ELR (cell line): ENCODE results near the gene ZFYVE28.
A peak's percentile ranks its signal among the peaks of the same experiment; 100 is the strongest.

Experiments used
- DNase-seq: peaks from one replicate; pipeline ENCODE4 v3.0.0-alpha.2; 2015; ENCODE audit warnings: low read depth

Gene ZFYVE28

DNA sequence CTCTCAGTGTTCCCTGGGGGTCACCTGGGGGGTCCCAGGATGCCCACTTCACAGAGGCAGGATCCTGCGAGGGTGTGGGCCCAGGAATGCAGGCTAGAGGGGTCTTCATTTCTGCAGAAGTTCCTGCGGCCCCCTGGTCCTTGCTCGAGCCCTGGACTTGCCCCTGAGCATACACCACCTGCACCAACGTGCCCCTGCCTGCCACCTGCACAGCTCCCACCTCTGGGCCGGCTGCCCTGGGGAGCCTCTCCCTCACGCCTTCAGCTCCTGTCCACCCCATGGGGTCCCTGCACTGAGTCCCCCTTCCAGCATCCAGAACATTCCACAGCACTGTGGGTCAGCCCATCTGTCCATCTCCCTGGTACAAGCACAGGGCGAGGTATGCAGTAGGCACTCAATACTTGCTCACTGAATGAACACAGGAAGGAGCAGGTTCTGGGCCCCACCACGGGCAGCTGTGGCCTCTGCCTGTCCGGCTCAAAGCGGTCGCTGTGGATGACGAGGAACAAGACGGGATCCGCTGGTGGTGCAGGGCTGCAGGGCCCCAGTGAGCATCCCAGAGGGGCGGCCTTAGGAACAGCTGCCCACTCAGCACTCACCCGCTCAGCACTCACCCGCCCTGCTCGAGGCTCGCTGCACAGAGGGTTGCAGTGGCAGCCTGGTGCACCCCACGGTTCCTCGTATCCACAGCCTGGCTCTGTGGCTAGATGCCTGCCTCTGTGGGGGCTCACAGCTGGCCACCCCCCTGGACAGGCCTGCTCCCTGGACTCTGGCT lies 86.1 kb downstream of the ZFYVE28 start:
- no peak for DNase-seq

DNA sequence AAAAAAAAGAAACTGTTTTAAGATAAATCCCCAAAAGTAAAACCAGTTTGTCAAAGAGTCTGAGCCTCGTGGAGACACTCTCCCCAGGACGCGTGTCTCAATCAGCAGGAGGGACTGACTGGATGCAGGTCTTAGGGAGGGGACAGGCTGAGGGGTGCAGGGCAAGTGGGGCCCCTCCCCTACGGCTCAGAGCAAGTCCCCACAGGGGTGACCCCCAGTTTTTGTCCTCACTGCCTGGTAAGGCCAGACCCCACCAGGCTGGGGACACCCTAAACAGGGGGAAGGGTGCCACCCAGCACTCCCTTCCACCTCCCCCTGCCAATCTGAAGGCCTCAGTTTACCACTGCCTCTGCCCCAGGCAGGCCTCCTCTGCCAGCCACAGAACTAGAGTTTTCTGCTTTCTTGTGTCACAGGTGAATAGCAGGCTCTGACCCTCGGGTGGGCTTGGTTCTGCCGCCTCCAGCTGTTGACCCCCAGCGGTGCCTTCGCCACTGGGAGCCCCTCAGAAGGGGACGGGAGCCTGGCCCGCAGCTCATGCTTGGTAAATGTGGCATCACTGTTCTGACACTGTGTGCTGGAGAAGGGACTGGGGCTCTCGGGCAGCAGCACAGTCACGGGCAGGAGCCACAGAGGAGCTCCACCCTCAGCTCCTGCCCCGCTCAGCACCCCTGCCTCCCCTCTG lies 86.8 kb downstream of the ZFYVE28 start:
- no peak for DNase-seq

DNA sequence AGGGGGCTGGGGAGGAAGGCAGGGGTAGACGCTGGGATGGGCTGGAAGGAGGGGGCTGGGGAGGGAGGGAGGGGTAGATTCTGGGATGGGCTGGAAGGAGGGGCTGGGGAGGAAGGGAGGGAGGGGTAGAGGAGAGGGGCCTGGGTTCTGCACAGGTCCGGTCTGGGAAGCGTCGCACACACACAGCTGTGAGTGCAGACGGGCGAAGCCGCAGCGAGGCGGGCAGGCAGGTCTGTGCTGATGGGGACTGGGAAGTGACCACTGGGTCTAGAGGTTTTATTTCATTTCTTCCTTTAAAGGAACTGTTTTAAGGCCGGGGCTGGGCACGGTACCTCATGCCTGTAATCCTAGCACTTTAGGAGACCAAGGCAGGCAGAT lies 87.4 kb downstream of the ZFYVE28 start:
- DNase-seq: no peak

DNA sequence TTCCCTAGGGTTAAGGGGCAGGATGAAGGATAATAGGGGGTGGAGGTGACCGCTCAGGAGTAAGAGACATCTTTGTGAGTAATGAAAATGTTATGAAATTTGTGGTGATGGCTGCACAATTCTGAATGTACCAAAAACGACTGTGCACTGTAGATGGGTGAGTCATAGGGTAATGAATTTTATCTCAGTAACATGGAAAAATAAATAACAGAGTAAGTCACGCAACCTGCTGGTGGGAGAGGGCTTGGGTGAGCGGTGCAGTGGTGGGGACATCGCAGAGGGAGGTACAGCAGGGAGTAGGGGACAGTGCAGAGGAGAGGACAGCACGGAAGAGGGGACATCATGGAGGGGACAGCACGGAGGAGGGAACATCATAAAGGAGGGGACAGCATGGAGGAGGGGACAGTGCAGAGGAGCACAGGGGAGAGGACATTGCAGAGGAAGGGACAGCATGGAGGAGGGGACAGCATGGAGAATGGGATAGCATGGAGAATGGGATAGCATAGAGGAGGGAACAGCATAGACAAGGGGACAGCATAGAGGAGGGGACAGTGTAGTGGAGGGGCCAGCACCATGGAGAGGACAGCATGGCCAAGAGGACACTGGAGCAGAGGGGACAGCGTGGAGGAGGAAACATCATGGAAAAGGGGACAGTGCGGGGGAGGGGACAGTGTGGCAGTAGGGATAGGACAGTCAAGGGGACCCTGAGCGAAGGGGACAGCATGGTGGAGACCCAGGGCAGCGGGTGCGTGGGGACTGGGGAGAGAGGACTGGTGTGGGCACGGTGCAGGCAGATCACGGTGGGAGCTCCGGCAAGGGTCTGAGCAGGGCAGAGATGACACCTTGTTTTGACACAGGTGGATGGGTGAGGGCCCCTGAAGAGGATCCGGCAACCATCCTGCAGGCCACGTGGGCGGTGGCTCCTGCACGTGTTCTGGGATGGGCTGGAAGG lies 88.1 kb downstream of the ZFYVE28 start:
- DNase-seq: peak; percentile 96

DNA sequence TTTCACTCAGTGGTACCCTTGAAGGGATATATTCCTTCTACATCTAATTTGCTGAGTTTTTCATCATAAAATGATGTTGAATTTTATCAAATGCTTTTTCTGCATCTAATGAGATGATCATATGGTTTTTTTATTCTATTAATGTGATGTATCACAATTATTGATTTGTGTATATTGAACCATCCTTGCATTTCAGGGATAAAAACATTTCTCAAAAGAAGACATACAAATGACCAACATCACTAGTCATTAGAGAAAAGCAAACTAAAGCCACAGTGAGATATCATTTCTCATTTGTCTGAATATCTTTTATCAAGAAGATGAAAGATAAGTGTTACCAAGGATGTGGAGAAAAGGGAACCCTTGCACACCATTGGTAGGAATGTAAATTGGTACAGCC lies 90.9 kb downstream of the ZFYVE28 start:
- DNase-seq: no peak

DNA sequence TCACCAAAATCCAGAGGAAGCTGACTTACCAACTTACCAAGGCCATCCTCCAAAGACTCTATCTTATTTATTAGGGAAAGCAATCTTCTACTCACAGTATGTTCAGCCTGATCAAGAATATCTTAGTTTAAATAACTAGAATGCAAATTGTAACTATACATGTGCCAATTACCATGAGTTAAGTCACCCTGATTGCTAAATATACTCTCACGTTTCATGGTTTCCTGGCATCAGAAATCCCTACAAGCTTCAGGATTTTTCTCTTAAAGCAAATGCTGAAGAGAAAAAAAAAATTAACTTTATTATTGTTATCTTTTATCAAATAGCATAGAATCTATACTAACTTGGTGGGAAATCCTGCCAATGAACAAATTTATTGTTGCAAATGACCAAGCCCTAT lies 93.6 kb downstream of the ZFYVE28 start:
- DNase-seq: no peak

DNA sequence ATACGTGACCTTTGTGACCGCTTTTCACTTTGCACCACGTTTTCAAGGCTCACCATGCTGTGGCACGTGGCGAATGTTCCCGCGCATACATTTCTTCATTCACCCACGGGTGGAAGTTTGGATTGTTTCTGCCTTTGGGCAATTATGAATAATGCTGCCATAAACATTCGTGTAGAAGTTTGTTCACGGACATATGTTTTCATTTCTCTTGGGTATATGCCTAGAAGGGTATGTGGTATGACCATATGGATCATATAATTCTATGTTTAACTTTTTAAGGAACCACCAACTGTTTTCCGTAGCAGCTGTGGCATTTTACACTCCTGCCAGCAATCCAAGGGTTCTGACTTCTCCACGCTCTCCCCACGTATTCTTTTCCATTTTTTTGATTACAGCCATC lies 95.6 kb downstream of the ZFYVE28 start:
- peak; percentile 16 for DNase-seq

DNA sequence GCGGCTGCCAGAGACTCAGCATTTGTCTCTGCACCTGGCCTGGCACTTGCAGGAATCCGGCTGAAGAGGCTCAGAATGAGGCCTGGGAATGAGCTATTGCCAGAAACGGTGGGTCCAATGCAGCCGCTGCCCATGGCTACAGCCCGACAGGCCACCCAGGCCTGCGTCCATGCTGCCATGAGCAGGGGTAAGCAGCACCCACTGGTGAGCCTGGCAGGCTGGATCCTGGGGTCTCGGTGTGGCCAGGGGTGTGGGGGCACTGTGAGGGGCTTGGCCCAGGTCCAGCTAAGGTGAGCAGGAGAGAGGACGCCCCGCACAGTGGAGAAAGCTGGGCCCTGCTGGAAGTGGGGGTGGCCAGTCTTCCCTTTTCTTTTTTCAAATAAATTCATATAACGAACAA lies 96.2 kb downstream of the ZFYVE28 start:
- DNase-seq: no peak

DNA sequence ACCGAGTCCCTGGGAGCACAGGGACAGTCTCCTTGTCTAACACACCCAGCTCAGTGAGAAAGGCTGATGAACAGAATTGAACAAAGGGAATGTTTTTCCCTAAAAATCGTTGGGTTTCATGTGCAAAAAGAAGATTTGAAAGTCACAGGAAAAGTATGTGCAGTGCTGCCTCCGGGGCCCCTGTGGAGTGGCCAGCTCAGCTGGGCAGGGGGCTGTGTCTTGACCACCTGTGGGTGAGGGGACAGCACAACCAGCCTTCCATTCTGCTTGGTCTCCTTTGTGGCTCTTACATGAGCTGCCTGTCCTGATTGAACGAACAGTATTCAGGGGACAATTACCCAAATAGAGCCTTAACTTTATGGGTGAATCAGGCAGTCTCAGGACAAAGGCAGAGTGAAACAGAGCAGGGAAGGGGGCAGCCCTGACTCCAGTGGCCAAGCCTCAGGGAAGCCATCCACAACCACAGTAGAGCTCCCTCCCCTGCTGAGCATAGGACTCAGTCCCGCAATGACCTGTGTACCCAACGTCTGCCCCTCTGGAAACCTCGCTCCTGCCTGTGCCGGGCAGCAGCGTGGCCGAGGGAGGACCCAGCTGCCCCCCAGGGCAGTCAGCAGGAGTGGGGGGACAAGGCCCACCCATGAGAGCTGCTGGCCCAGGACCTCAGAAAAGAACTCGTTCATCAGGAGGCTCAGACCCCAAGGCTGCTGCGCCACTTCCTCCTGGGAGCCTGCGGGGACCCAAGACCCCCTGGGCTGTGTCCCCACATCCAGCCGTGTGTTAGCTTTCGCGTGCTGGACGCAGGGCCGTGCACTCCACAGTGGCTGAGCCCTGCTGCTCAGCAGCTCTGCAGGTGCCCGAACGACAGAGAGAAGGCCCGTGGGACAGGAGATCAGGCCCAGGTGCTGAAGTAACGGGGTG lies 96.9 kb downstream of the ZFYVE28 start:
- DNase-seq: no peak

DNA sequence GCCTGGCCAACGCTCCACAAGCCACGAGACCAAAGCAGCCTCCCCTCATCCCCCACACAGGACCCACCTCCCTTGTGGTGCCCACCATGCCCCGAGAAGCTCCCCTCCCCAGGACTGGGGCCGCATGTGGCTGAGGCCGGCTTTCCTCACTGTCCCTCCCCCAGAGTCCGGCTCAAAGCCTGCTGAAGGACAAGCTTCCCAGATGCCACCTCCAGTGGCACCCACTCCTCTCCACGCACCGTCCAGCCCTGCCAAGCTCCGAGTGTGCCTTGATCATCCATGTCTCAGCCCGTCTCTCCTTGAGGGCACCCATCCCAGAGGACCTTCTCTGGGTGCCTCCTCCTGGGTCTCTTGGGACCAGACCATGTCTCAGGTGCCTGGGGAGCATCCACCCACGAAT lies 97.7 kb downstream of the ZFYVE28 start:
- DNase-seq: no peak

DNA sequence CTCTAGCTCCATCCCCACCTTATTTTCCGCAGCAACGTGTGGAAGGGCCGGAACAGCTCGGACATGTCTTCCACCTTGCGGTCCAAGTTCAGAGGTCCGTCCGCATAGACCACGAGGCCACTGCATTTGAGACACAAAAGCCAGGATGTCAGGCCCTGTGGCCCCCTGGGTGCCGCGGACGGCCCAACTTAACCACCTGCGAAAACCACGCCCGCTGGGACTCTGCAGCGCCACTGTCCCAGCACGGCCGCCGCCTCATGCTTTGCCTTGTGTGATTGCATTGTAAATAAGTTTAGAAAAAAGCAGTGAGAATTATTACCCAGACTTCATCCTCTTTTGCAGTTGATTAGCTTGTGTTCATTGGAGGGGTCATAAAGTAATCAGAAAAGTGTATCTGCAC lies 98.3 kb downstream of the ZFYVE28 start:
- no peak for DNase-seq

DNA sequence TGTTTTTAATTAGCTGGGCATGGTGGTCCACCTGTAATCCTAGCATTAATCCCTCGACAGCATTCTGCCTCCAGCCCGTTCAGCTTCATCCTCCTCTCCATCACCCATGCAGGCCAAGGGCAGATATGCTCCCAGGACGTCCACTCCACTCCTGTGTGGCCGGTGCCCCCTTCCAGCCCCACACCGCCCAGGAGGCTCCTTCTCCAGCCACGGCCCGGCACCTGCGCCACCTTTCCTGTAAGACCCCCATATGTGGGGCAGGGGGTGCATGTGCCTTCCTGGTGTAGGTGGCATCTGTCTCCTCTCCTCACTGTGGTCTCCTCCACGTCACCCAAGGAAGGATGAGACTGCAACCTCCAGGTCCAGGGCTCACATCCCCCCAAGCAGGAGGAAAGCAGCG lies 99.6 kb downstream of the ZFYVE28 start:
- DNase-seq: no peak

DNA sequence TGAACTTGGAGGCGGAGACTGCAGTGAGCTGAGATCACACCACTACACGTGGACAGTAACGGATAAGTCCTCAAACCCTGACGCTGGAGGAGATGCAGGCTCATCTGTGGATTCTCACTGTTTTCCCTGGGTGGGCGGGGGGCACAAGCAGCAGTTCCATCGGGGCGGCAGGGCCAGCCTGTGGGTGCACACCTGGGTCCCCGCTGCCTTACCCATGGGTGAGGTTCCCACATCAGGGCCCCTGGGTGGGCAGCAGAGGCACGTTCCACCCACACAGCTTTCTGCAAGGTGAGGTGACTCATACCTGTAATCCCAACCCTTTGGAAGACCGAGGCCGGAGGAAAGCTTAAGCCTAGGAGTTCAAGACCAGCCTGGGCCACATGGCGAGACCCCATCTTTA lies 100.0 kb downstream of the ZFYVE28 start:
- DNase-seq: no peak

DNA sequence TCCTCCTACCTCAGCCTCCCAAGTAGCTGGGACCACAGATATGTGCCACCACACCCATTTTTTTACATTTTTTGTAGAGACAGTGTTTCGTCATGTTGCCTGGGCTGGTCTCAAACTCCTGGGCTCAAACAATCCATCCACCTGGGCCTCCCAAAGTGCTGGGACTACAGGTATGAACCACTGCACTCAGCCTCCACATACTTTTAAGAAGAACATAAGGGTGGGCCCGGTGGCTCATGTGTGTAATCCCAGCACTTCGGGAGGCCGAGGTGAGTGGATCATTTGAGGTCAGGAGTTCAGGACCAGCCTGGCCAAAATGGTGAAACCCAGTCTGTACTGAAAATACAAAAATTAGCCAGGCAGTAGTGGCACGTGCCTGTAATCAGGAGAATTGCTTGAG lies 105.1 kb downstream of the ZFYVE28 start:
- no peak for DNase-seq

DNA sequence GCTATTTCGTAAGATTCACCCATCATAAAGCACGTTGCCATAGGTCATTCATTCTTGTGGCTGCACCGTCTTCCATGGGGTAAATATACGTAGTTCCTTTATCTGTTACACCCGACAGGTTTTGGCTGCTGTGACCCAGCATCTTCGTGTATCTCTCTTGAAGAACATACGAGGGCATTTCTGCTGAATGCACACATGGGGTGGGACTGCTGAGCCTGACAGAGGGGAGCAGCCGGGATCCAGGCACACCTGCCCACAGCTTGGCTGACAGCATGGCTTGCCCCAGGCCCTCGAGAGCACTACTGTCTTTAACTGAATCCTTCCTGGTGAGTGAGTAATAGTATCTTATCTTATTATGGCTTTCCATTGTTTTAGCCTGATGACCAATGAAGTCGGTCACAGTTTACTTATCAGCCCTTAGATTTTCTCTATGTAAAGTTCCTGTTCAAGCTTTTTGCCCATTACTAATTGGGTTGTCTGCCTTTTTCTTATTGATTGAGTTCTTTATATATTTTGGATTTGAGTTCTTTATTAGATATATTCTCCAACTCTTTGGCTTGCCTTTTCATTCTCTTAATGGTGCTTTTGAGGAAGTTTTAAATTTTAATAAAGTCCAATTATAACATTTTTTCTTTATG lies 111.6 kb downstream of the ZFYVE28 start:
- no peak for DNase-seq

DNA sequence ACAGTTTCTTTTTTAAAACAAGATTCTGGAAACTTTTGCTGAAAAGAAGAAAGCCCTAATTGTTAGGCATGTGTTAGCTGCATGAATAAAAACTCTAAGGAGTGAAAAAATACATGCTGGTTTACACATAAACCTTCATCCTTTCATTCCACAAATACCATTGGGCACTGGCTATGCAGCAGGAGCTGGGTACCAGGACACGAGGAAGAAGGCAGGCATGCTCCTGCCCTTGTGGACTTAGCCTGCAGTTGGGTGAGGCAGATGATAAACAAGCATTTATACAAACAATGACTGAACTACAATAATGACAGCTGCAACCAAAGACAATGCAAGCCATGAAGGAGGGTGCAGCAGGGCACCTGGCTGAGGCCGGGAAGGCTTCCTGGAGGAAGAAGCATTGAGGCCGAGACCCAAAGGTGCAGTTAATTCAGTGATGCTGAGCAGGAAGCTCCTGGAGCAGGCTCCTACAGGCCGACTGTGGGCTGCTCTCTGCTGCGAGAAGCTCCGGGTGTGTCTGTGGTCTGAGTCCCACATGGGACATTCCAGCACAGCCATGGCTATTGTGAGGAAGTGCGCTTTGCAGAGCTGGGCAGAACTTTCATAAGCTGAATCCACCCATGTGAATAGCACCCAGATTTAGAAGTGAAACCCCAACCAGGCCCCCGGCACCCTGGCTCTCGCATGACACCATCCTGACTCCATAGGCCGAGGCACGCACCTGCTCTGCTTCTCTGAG lies 112.5 kb downstream of the ZFYVE28 start:
- no peak for DNase-seq

DNA sequence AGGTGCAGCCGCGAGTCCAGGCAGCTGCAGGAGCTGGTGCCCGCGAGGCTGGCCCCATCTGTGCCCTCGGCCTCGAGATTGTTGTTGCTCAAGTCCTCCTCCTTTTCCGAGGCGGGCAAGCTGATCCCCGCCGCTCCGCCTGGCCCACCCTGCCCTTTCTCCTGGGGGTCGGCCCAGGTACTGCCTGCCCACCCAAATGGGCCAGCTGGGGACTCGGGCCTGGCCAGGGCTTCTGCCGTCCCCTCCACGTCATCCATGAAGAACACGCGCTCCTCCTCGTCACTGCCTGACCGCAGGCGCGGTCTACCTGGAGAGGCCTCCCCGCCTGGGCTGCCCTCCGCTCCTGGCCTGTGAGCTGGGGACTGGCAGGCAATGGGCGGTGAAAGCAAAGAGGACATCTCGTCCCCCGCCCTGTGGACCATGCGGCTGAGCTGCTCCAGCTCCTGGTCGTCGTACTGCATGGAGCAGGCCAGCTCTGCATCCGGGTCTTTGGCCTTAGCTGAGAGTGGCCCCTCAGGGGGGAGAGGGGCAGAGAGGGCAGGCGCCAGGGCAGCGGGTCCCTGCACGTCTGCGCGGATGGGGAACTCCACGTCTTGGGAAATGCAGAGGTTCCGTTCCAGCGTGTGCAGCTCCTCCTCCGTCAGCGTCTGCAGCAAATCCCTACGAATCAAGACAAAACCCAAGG lies 113.4 kb downstream of the ZFYVE28 start:
- no peak for DNase-seq

DNA sequence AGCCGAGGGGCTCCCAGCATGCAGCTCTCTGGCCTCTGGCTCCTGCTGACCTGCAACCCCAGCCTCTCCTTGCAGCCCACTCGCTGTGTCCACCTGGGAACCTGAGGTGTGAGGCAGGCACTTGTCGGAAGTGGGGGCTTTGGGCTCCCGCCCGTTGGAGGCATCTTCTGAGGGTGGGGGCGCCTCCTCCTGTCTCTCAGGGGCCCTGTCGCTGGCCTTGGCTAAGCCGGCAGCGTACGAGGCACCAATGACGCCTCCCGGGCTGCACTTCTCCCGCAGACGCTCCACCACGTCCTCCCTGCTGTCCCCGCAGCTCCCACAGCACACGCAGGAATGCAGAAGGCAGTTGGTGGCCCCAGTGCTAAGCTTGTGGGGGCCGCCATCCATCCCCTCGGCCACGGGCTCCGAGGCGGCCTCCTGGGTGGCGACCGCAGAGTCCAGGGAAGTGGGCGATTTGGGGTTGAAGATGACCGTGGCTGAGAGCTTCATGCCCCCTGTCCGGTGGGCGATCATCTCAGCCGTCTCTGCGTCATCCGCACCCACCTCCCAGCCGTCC lies 114.0 kb downstream of the ZFYVE28 start:
- no peak for DNase-seq

DNA sequence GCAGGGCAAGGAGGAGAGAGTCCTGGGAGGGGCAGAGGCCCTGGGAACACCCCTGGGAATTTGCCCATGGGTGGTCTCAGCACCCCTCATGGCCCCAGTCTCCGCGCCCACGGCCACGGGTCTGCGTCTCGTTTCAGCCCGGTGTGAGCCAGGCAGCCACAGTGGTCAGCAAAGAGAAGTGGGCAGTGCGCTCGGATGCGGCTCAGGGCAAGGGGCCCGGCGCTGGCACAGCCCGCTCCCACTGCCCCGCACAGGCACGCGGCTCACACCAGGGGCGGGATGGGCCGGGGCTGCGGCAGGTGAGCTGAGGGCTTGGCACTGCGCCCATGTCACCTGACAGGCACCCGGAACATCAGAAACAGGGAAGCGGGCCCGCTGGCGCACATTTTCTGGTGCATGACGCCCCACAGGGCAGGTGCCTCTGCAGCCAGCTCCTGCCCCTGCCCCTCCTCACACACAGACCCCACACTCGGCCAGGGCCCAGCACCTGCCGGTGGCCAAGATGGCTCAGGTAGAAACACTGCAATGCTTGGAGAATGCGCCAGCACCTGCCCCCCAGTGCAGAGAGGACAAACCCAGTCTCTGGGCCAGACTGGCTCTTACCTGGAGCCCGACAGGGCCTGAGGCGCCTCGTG lies 114.6 kb downstream of the ZFYVE28 start:
- DNase-seq: no peak
